Measurements from ENCODE around the gene HLA-DOA. TPM values are rescaled to one million over a fixed set of nuclear protein-coding genes. Genes with fewer than 3 reads are reported as not detected.

The HLA-DOA gene
- total and polyA plus RNA-seq, 2 of the 8 experiments (the other 6 are each of a cell fraction or from before 2014, with no cell fraction given) = 23.7 to 89.0 TPM

DNA sequence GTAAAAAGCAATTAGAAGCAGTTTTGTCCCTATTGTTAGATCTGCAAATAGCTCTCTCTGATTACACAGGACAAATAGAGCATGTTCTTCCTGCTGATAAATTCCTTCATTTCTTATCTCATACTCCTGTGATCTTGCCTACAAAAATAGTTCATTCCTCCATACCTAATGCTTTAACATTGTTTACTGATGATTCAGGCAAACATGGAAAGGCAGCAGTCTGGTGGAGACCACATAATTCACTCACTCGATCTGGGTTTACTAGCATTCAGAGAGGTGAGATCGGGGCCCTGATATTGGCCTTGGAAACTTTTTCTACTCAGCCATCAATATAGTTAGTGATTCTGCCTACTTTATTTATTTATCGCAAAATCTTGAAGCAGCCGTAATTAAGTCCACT, 43.8 kb upstream of the HLA-DOA start:
- H3K4me3 ChIP-seq (ENCODE audit: extremely low read depth in 1 of 4, insufficient read depth in 2 of 4, low read depth in 3 of 4, low read length in 4 of 4) = no peak overlapping the region
- H3K27ac ChIP-seq (ENCODE audit: low read depth, low read length) = no peak overlapping the region
- no peak overlapping the region for H2BK120ac ChIP-seq (replicated peaks; ENCODE audit: low read depth, low read length)
- no peaks in the 10 kb centered on the region for H3K23me2 ChIP-seq (ENCODE audit: low read depth, low read length)
- H3K4me2 ChIP-seq (ENCODE audit: insufficient read depth in 1 of 2, low read depth in 2 of 2, low read length in 2 of 2) = no peak overlapping the region
- no peak overlapping the region for H2AK5ac ChIP-seq (ENCODE audit: low read depth, low read length)
- H3K9me3 ChIP-seq (ENCODE audit: insufficient read depth in 2 of 2, low read depth in 1 of 2, low read length in 1 of 2) = peaks cover 0 to 8% of the 10 kb centered on the region in 2 experiments; a peak in 2 of 4 replicates
- H4K8ac ChIP-seq (ENCODE audit: extremely low read depth, insufficient read depth, low read length) = no peak overlapping the region
- WGBS, 2 experiments (ENCODE audit: extremely low coverage in 1 of 2, insufficient coverage in 1 of 2, insufficient read length in 1 of 2, insufficient replicate concordance in 2 of 2, low coverage in 1 of 2, low lambda C conversion rate in 2 of 2, missing lambda C conversion rate in 1 of 2) = 70% methylated on average over 4 of the region's 4 CpGs; no CpG with 5 or more reads in 1 of the 2 experiments
- H4K20me1 ChIP-seq (replicated peaks in 1 of 2; ENCODE audit: control insufficient read depth in 1 of 2, insufficient read depth in 2 of 2, low read length in 2 of 2) = no peaks in the 10 kb centered on the region
- no peak for TF ChIP-seq NRF1 (IDR thresholded peaks at IDR 0.05; ENCODE audit: low read depth, low read length)
- TF ChIP-seq CBX5 (IDR thresholded peaks at IDR 0.05; ENCODE audit: low read depth, low read length) = no peak
- no peak overlapping the region for H3K4ac ChIP-seq (replicated peaks; ENCODE audit: insufficient read length, low read depth, low read length)
- no peaks in the 10 kb centered on the region for H3K36me3 ChIP-seq (ENCODE audit: control insufficient read depth in 2 of 4, insufficient read depth in 4 of 4, low read length in 3 of 4)
- H3K18ac ChIP-seq (ENCODE audit: extremely low read depth, low read length) = no peak overlapping the region
- no peaks in the 10 kb centered on the region for H3K27me3 ChIP-seq (replicated peaks in 1 of 4; ENCODE audit: control insufficient read depth in 3 of 4, extremely low read depth in 1 of 4, insufficient read depth in 3 of 4, low read length in 3 of 4)
- H3K79me1 ChIP-seq (ENCODE audit: low read depth, low read length) = no peaks in the 10 kb centered on the region
- FAIRE-seq (no peak), DNase-seq (ENCODE audit: low read depth in 1 of 2, low spot score in 2 of 2) (no peak)
- ChIA-PET CTCF (ENCODE audit: partially characterized antibody) (interaction anchor here (1.4 kb wide), 3 partner anchors 13 to 96 kb away, joined by 3 to 5 read pairs (median 3); no protein-coding TSS in a partner anchor), POLR2A (ENCODE audit: partially characterized antibody) (interaction anchor here (1.9 kb wide), 1 partner anchor 64 kb away, joined by 6 read pairs; no protein-coding TSS in a partner anchor)
- no peaks in the 10 kb centered on the region for H3K79me2 ChIP-seq (ENCODE audit: control insufficient read depth in 1 of 2, insufficient read depth in 2 of 2, low read length in 2 of 2)
- H4K91ac ChIP-seq (replicated peaks; ENCODE audit: insufficient read length, low read length) = no peak overlapping the region
- H2BK20ac ChIP-seq (ENCODE audit: low read length) = no peak overlapping the region
- no peak overlapping the region for H2BK15ac ChIP-seq (ENCODE audit: low read length)
- H2AFZ ChIP-seq (ENCODE audit: low read length) = no peak overlapping the region
- peaks cover 6 to 8% (median 6%) of the 10 kb centered on the region in 4 experiments; a peak in 4 of 7 replicates for H3K4me1 ChIP-seq (replicated peaks in 1 of 4; ENCODE audit: control insufficient read depth in 3 of 4, insufficient read depth in 4 of 4, low read length in 3 of 4)
- H3K23ac ChIP-seq (ENCODE audit: insufficient read length) = no peak overlapping the region
- peak overlapping the region; percentile 49 for H4K5ac ChIP-seq (ENCODE audit: insufficient read length, low read depth, low read length)
- no peak overlapping the region for H3K9ac ChIP-seq (replicated peaks in 1 of 4; ENCODE audit: extremely low read depth in 1 of 4, low read depth in 3 of 4, low read length in 3 of 4)
- H2BK12ac ChIP-seq (ENCODE audit: low read depth, low read length) = no peak overlapping the region
- no peak overlapping the region for H3K14ac ChIP-seq (ENCODE audit: insufficient read length)
- no peak overlapping the region for H3K56ac ChIP-seq (replicated peaks; ENCODE audit: insufficient read length, low read depth, low read length)
- no peak overlapping the region for H2BK5ac ChIP-seq (ENCODE audit: low read depth, low read length)

Data from H1 (cell line).